ENCODE data around the gene NDUFB2. TPM values are rescaled to one million over a fixed set of nuclear protein-coding genes. Genes with fewer than 3 reads are reported as not detected.
A peak's percentile ranks its signal among the peaks of the same experiment; 100 is the strongest.

The NDUFB2 gene
- total and polyA plus RNA-seq, 9 of the 15 experiments (the other 6 are each of a cell fraction or from before 2014, with no cell fraction given), result 220 to 2,075 (median 320) TPM

- TF ChIP-seq, protein P1, sequence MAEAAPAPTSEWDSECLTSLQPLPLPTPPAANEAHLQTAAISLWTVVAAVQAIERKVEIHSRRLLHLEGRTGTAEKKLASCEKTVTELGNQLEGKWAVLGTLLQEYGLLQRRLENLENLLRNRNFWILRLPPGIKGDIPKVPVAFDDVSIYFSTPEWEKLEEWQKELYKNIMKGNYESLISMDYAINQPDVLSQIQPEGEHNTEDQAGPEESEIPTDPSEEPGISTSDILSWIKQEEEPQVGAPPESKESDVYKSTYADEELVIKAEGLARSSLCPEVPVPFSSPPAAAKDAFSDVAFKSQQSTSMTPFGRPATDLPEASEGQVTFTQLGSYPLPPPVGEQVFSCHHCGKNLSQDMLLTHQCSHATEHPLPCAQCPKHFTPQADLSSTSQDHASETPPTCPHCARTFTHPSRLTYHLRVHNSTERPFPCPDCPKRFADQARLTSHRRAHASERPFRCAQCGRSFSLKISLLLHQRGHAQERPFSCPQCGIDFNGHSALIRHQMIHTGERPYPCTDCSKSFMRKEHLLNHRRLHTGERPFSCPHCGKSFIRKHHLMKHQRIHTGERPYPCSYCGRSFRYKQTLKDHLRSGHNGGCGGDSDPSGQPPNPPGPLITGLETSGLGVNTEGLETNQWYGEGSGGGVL (CRISPR knock-in tag; IDR thresholded peaks at IDR 0.05), result no peak
- TF ChIP-seq CAMTA2 (CRISPR knock-in tag; conservative IDR thresholded peaks at IDR 0.05) (no peak), STAT6 (CRISPR knock-in tag; IDR thresholded peaks at IDR 0.05) (no peak), ZNF830 (CRISPR knock-in tag; IDR thresholded peaks at IDR 0.05) (no peak), JUND (IDR thresholded peaks at IDR 0.05; ENCODE audit: borderline replicate concordance, low read depth, low read length) (no peak), JUND (tag; IDR thresholded peaks at IDR 0.05; ENCODE audit: borderline replicate concordance, low read depth, low read length) (no peak), PHTF2 (CRISPR knock-in tag; IDR thresholded peaks at IDR 0.05) (no peak), IRF9 (tag; IDR thresholded peaks at IDR 0.05) (no peak), MYC (IDR thresholded peaks at IDR 0.05; ENCODE audit: low read depth, low read length) (no peak), MYC (CRISPR knock-in tag; IDR thresholded peaks at IDR 0.05; ENCODE audit: borderline replicate concordance, low read depth) (no peak; the same call in 1 of the 2 replicates), RBM25 (IDR thresholded peaks at IDR 0.05; ENCODE audit: low read depth, low read length, severe bottlenecking) (no peak), KLF10 (CRISPR knock-in tag; IDR thresholded peaks at IDR 0.05) (no peak), ERF (CRISPR knock-in tag; IDR thresholded peaks at IDR 0.05) (peak; percentile 33; the same call in 1 of the 2 replicates), ZNF436 (CRISPR knock-in tag; IDR thresholded peaks at IDR 0.05) (no peak), SMAD4 (CRISPR knock-in tag; conservative IDR thresholded peaks at IDR 0.05) (no peak), CHD1 (IDR thresholded peaks at IDR 0.05; ENCODE audit: low read length) (no peak), CBFB (CRISPR knock-in tag; IDR thresholded peaks at IDR 0.05) (no peak), NR2C2 (CRISPR knock-in tag; IDR thresholded peaks at IDR 0.05) (no peak), NR2C2 (tag; IDR thresholded peaks at IDR 0.05) (no peak)
- TF ChIP-seq, protein P2, sequence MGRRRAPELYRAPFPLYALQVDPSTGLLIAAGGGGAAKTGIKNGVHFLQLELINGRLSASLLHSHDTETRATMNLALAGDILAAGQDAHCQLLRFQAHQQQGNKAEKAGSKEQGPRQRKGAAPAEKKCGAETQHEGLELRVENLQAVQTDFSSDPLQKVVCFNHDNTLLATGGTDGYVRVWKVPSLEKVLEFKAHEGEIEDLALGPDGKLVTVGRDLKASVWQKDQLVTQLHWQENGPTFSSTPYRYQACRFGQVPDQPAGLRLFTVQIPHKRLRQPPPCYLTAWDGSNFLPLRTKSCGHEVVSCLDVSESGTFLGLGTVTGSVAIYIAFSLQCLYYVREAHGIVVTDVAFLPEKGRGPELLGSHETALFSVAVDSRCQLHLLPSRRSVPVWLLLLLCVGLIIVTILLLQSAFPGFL (CRISPR knock-in tag; IDR thresholded peaks at IDR 0.05), result no peak
- TF ChIP-seq, protein P3, sequence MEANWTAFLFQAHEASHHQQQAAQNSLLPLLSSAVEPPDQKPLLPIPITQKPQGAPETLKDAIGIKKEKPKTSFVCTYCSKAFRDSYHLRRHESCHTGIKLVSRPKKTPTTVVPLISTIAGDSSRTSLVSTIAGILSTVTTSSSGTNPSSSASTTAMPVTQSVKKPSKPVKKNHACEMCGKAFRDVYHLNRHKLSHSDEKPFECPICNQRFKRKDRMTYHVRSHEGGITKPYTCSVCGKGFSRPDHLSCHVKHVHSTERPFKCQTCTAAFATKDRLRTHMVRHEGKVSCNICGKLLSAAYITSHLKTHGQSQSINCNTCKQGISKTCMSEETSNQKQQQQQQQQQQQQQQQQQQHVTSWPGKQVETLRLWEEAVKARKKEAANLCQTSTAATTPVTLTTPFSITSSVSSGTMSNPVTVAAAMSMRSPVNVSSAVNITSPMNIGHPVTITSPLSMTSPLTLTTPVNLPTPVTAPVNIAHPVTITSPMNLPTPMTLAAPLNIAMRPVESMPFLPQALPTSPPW (CRISPR knock-in tag; IDR thresholded peaks at IDR 0.05), result no peak
These were observed 1.1 kb downstream of the NDUFB2 start (continued) for GRCh38 chr7:140697447-140698143.

Measured in K562 (cell line).